Adipose tissue (tissue), 3 donors: ENCODE measurements around the gene PLAAT5. TPM values are rescaled to one million over a fixed set of nuclear protein-coding genes. Genes with fewer than 3 reads are reported as not detected.

Source experiments
- H3K27ac ChIP-seq: one replicate; pipeline ENCODE4 v1.5.1; 2013; ENCODE audit warnings: low read depth, low read length
- WGBS, 3 donors: extraction: QIAGEN DNeasy Blood & Tissue Kit; methylation state at CpG; one replicate each; pipeline ENCODE4 v1.1.7; 2013; 5-methylcytosine and 5-hydroxymethylcytosine counted together
- polyA plus RNA-seq, 3 donors: library from polyadenylated mRNA; stranded (reverse); fragments of 200-250 nt; gene quantifications; one replicate each; pipeline ENCODE4 v1.2.3, GENCODE V29; 2013
- donor health status: healthy with polysubstance abuse.
- donor health status: Bipolar disorder and iron deficiency.
- donor health status: healthy.

Gene PLAAT5
- polyA plus RNA-seq, 3 donors: 5.0 to 27.7 (median 11.1) TPM

GRCh38 chr11:63518548-63518947 is 27.6 kb upstream of the PLAAT5 start:
- H3K27ac ChIP-seq: no peak overlapping the region
- 11 to 52% (median 17%) methylated on average over 1 of the region's 1 CpG for WGBS, 3 donors

GRCh38 chr11:63517156-63517555 is 26.2 kb upstream of the PLAAT5 start:
- WGBS, 3 donors: 89 to 97% (median 96%) methylated on average over 5 of the region's 5 CpGs
- no peak overlapping the region for H3K27ac ChIP-seq

- WGBS, 3 donors: 91 to 97% (median 96%) methylated on average over 5 to 6 of the region's 6 CpGs
- no peak overlapping the region for H3K27ac ChIP-seq
Observed at GRCh38 chr11:63516109-63516508, 25.1 kb upstream of the PLAAT5 start.

- WGBS, 3 donors: 86 to 91% (median 89%) methylated on average over 7 of the region's 7 CpGs
- H3K27ac ChIP-seq: no peak overlapping the region
Observed at GRCh38 chr11:63512816-63513215, 21.8 kb upstream of the PLAAT5 start.

- 81 to 88% (median 85%) methylated on average over 11 of the region's 11 CpGs for WGBS, 3 donors
- no peak overlapping the region for H3K27ac ChIP-seq
Observed at GRCh38 chr11:63511048-63511748, 20.2 kb upstream of the PLAAT5 start.

- H3K27ac ChIP-seq: no peak overlapping the region
Observed at GRCh38 chr11:63510360-63511047, 19.5 kb upstream of the PLAAT5 start.

GRCh38 chr11:63508745-63509144 is 17.8 kb upstream of the PLAAT5 start:
- 71 to 92% (median 80%) methylated on average over 12 of the region's 12 CpGs for WGBS, 3 donors
- H3K27ac ChIP-seq: no peak overlapping the region

More at GRCh38 chr11:63510360-63511047, 19.5 kb upstream of the PLAAT5 start:
- 62 to 72% (median 69%) methylated on average over 7 of the region's 7 CpGs for WGBS, 3 donors

- no peak overlapping the region for H3K27ac ChIP-seq
- WGBS, 3 donors: 57 to 83% (median 80%) methylated on average over 3 of the region's 3 CpGs
Observed at GRCh38 chr11:63508009-63508408, 17.0 kb upstream of the PLAAT5 start.

GRCh38 chr11:63507511-63507910 is 16.5 kb upstream of the PLAAT5 start:
- 55 to 79% (median 68%) methylated on average over 2 of the region's 2 CpGs for WGBS, 3 donors
- no peak overlapping the region for H3K27ac ChIP-seq

- no peak overlapping the region for H3K27ac ChIP-seq
- WGBS, 3 donors: 82 to 84% (median 83%) methylated on average over 2 of the region's 2 CpGs
Observed at GRCh38 chr11:63506876-63507275, 15.9 kb upstream of the PLAAT5 start.

GRCh38 chr11:63505857-63506528 is 15.0 kb upstream of the PLAAT5 start, which contains the start of gene LGALS12:
Gene LGALS12, plus strand, starts transcription at chr11:63506084. Its CDS starts 375 bp downstream, at chr11:63506459.
- no peak within 1 kb of the TSS for H3K27ac ChIP-seq
- WGBS, 3 donors: 25 to 70% (median 39%) methylated on average over 15 of the region's 15 CpGs

GRCh38 chr11:63504933-63505586 is 14.1 kb upstream of the PLAAT5 start:
- no peak overlapping the region for H3K27ac ChIP-seq
- WGBS, 3 donors: 42 to 45% (median 42%) methylated on average over 4 of the region's 4 CpGs

- H3K27ac ChIP-seq: no peak overlapping the region
- WGBS, 3 donors: 90 to 94% (median 92%) methylated on average over 1 of the region's 1 CpG
Observed at GRCh38 chr11:63504054-63504453, 13.1 kb upstream of the PLAAT5 start.

- 48 to 64% (median 61%) methylated on average over 6 of the region's 6 CpGs for WGBS, 3 donors
- no peak overlapping the region for H3K27ac ChIP-seq
Observed at GRCh38 chr11:63503492-63503891, 12.5 kb upstream of the PLAAT5 start.

- WGBS, 3 donors: 22 to 48% (median 46%) methylated on average over 2 of the region's 2 CpGs
- H3K27ac ChIP-seq: no peak overlapping the region
Observed at GRCh38 chr11:63502252-63502820, 11.4 kb upstream of the PLAAT5 start.

GRCh38 chr11:63501236-63501635 is 10.3 kb upstream of the PLAAT5 start:
- 35 to 70% (median 63%) methylated on average over 1 of the region's 1 CpG for WGBS, 3 donors
- no peak overlapping the region for H3K27ac ChIP-seq

- WGBS, 3 donors: 83 to 97% (median 91%) methylated on average over 4 of the region's 4 CpGs
- H3K27ac ChIP-seq: no peak overlapping the region
Observed at GRCh38 chr11:63499874-63500273, 8.9 kb upstream of the PLAAT5 start.

- H3K27ac ChIP-seq: no peak overlapping the region
- 30 to 90% (median 81%) methylated on average over 6 of the region's 6 CpGs for WGBS, 3 donors
Observed at GRCh38 chr11:63494975-63495374, 4.0 kb upstream of the PLAAT5 start.
